HG02678 (cell line): ENCODE measurements around the gene LCORL.
"Not testable (repeated sequence)": the region's sequence is repeated elsewhere in the genome, so short reads cannot be mapped to it uniquely, and the experiment has no call there.

ENCODE experiments used
- ATAC-seq: cut with Tn5 transposase; IDR thresholded peaks from one replicate; pipeline ENCODE4 v1.9.1; 2021; ENCODE audit warnings: mild to moderate bottlenecking, moderate library complexity; ENCODE audit not compliant: unreplicated experiment

The LCORL gene

GRCh38 chr4:18020145-18020670 is 1.3 kb downstream of the LCORL start:
- ATAC-seq: no peak

GRCh38 chr4:18014269-18014668 is 7.3 kb downstream of the LCORL start:
- no peak for ATAC-seq

DNA sequence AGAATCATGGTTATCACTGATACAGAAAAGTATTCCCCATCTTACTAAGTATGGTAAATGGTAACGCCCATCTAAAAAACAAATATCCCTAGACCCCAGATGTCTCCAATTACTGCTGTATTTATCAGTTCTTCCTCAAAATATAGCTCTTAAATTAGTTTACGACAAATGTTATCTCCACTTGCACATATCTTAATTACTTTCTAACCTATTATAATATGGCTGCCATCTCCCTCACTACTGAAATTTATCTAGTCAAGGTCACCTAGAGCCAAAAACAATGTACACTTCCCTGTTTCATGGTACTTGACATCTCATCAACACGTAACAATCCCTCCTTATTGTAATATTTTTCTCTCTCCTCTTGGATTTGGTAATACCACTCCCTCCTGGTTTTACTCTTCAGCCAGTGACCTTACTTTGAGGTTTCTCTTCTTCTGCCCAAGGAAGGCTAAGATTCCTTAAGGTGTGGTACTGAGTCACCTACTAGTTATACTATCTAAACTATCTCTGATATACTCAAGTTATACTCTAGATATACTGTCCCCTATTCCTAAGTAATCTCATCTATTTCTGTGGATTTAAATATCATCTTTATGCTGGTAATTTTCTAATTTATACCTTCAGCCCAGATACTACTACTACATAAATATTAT is 8.6 kb downstream of the LCORL start:
- ATAC-seq: no peak

DNA sequence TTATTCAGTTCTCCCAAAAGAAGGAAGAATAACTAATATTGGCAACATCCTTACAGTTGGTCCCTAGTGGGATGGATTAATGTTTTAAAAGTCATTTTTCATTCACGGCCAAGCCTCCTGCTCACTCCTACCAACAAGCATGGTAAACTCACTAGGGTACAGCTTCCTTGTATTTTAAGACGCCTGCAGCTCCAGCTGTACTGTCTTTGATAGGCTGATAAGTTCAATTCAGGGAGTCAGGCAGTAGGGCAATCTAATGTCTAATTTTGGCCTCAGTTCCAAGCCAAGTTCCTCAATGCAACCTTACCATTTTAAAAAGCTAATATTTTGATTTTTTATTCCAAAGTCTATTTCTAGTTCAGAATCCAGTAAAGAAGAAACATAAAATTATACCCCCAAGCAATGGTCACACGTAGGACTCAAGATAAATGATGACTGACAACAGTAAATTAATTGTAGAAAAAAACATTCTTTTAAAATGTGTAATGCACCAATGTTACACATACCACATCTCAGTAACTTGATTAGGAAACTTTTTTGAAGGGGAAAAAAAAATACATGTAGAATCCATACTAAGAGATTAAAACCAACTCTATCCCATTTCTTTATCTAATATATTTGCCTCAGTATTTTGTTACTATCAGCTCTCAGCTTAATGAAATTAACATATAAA is 9.3 kb downstream of the LCORL start:
- ATAC-seq: no peak

DNA sequence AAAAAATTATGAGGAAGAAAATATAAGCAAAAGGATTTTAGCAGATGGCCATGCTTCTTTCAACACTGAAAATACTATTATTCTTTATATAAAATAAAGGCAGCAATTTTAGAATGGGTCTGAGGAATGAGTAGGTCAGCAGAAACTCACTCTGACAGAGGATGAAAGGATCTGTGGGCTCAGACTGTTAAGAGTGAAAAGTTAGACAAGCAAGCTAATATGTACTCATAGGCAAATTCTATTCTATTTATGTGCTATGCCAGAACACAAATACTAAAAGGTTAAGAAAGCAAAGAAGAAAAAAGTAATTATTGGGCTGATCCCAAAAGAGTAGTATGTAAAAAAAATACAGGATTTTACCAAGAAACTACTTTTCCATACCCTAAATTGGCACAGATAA is 13.9 kb downstream of the LCORL start:
- peak; percentile 70 for ATAC-seq

- not testable (repeated sequence) for ATAC-seq
Observed at GRCh38 chr4:18006432-18006831, 15.1 kb downstream of the LCORL start.

- no peak for ATAC-seq
Observed at GRCh38 chr4:17997129-17997528, 24.4 kb downstream of the LCORL start.

DNA sequence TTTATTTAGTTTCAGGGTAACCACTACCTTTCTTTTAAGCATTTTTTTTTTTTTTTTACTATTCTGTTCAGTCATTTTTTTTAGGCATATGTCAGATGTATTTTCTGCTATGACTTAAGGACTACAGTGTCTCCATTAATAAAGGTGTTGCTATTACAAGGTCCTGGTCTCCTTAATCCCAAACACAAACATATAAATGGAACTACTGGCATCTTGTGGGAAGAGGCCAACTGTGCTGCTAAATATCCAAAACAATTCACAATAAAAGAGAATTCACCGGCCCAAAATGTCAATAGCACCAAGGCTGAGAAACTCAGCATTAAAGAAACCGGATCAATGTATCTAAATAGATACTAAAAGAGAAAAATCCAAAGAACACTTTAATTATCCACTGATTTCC is 26.4 kb downstream of the LCORL start:
- ATAC-seq: no peak

GRCh38 chr4:17985832-17986231 is 35.7 kb downstream of the LCORL start:
- no peak for ATAC-seq

GRCh38 chr4:17981063-17981462 is 40.5 kb downstream of the LCORL start:
- ATAC-seq: no peak

DNA sequence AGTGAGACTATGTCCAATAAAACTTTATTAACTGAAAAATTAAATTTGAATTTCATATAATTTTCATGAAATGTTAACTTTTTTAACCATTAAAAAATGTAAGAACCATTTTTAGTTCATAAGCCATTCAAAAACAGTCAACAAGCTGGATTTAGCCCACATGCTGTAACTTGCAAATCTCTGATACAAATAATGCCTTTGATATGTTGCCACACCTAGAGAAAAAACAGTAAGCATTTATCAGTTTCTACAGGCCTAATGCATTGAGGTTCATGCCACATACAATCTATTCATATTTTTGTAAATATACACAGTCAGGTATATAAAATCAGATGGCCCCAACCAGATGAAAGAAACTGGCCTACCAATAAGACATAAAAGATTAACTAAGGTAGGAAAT is 52.8 kb downstream of the LCORL start:
- no peak for ATAC-seq

DNA sequence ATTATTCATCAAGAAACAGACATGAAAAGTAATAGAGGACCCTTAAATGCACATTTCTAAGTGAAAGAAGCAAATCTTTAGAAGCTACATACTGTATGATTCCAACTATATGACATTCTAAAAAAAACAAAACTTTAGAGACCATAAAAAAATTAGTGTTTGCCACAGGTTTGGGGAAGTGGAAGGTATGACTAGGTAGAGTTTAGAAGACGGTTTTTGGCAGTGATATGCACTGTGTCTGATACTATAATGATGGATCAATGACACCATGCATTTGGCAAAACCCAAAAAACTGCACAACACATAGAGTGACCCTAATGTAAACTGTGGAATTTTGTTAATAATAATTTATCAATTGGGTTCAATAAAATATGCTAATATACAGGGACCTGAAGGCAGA is 54.5 kb downstream of the LCORL start:
- no peak for ATAC-seq

DNA sequence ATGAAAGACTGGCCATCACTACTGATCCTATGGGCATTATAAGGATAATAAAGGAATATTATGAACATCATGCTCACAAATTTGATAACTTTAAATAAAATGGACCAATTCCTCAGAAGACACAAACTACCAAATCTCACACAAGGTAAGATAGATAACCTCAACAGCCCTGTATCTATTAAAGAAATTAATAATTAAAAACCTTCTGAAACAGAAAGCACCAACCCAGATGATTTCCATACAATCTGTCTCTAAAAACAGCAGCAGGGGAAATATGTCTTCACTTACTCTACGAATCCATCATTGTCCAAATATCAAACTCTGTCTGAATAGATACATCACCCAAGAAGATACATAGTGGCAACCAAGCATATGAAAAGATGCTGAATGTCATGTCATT is 55.2 kb downstream of the LCORL start:
- no peak for ATAC-seq

DNA sequence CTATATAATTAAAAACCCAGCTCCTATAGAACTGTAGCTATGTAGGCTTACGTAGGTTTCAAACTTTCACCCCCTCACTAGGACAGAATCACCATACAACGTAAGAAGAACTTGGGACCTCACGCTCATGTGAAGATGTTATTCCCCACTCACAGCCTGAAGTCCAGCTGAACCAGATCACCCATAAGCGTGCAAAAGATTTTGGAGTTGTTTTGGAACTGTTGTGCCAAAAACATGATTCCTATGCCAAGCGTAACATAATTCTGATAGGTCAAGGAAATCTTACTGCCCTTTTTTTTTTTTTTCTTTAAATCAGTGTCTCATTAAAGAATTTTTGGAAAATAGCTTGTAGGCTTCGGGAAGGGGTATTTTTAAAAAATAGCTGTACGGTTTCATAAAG is 57.0 kb downstream of the LCORL start:
- ATAC-seq: no peak

DNA sequence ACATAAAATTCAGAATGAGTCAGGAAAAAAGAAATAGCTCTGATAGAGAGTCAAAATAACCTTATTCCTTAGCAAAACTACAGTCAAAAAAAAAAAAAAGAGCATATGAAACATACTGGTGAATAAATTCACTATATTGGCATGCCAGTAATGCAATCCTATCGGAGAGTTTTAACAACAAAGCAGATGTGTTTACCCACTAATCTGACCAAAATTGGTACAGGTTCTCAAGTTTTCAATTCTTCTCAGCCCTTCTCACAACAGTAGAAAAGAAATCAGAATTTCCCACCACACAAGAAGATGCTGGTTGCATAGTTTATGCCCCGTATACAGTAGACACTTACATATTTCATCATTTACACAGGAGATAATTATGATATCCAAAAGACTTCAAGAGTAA is 59.4 kb downstream of the LCORL start:
- ATAC-seq: no peak

DNA sequence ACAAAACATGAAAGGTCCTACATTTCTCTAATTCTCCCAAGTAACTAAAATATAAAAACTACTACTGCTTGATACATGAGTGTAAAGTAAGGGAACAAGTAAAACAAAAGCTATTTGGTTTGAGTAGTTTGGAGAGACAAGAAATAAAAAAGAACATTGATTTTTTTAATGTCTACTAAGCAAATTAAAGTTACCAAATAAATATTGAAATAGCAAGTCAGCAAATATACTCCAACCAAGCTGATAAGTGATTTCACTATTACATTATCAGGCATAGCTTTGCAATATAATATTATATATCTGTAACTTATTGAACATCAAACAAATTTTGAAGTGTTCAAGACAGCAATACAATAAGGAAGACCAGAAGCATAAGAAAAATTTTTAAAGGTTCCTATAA is 60.3 kb downstream of the LCORL start:
- no peak for ATAC-seq

DNA sequence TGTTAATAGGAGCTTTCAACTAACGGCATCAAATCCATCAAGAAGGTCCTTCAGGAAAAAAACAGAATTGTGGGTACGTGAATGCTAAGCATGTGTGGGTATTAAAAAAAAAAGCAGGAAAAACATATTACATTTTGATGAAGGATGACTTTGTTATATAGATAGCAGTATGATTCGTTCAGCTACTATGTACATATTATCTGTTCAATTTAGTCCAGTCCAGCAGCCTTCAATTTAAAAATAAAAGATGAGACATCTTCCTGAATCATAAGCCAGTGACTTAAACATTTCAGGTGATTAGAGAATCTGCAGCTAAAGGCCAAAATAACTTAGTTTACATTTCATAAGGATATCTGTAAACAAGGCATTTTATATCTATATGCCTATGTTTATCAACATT is 63.4 kb downstream of the LCORL start:
- no peak for ATAC-seq

DNA sequence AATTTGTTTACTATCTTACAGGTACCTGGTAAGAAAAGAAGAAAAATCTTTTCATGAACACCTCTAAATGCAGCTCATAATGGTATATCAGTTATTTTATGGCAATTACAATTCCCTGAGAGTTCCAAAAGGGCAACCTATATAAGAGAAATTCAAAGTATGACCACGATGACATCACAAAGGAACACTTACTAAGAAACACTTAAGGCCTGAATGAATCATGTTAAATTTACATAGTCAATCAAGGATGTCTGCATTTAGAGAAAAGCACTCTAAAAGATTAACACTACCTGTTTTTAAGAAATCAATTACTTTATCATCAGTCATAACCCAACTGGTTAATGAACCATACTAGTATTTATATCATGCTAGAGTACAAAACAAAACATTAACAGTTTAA is 63.9 kb downstream of the LCORL start:
- no peak for ATAC-seq

DNA sequence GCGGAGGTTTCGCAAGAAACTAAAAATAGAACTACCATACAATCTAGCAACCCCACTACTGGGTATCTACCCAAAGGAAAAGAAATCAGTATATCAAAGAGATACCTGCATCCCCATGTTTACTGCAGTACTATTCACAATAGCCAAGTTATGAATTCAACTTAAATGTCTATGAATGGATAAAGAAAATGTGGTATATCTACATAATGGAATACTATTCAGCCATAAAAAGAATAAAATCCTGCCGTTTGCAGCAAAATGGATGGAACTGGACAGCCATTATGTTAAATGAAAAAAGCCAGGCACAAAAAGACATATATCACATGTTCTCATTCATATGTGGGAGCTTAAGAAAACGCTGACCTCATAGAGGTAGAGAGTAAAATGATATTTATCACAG is 65.3 kb downstream of the LCORL start:
- no peak for ATAC-seq

DNA sequence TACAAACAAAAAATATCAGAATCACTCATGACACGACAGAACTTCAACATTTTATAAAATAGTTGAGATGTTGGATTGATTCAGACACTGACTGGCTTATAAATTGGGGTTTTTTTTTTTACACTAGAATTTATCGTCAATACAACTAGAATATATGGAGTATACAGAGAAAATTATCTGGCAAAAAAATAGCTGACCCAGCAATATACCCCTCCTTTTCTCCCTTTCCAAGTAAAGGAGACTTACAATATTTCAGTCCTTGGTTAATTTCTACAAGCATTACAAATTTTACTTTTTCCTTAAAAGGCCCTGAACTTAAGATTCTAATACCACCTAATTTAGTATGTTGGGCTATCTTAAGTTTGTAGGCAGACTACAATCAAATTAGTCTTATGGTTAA is 76.3 kb downstream of the LCORL start:
- ATAC-seq: no peak

GRCh38 chr4:17941731-17942130 is 79.8 kb downstream of the LCORL start:
- no peak for ATAC-seq

GRCh38 chr4:17939054-17939453 is 82.5 kb downstream of the LCORL start:
- ATAC-seq: no peak

DNA sequence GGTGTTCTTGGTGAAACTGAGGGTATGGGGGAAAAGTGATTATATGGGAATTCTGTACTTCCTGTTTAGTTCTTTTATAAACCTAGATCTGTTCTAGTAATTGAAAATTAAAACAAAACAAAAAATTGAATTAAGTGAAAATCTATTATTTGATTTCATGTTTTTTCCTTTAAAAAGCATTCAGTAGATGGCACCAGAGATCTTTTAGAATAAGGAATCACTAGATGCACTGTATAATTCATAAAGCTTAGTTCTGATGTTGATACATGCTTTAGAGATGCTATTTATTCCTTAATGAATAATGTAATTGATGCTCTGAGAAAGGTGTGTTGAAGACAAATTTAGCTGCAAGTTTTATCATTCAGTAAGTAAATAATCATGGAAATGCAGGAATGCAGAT is 87.3 kb downstream of the LCORL start:
- ATAC-seq: no peak
